ENCODE data around the gene CLEC4G. TPM values are rescaled to one million over a fixed set of nuclear protein-coding genes. Genes with fewer than 3 reads are reported as not detected.
A peak's percentile ranks its signal among the peaks of the same experiment; 100 is the strongest.

The CLEC4G gene
- total and polyA plus RNA-seq, 2 of the 13 experiments (the other 11 are each of a cell fraction or from before 2014, with no cell fraction given) = not detected

DNA sequence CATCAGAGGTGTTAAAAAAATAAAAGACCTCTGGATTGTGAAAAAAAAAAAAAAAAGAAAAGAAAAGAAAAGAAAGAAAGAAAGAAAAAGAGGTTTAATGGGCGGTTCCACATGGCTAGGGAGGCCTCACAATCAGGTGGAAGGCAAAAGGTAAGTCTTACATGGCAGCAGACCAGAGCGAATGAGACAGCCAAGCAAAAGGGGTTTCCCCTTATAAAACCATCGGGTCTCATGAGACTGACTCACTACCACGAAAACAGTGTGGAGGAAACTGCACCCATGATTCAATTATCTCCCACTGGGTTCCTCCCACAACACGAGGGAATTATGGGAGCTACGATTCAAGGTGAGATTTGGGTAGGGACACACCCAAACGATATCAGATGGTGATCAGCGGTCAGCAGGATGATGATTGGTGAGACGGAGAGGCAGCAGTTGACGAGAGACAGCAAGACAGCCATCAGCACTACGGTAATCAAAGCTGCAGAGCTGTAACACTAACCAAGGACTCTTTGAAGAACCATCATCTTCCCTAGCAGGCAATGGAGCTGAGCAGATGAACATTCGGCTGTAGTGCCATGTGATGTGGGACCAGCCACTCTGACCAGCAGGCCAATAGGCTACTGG lies 19.4 kb upstream of the CLEC4G start:
- CTCF ChIA-PET (ENCODE audit: low intra/inter-chr PET ratio, low total read pairs) = no interaction called here
- intact Hi-C loops (cut with micrococcal nuclease; ENCODE audit: unreplicated experiment) = no loop called here

DNA sequence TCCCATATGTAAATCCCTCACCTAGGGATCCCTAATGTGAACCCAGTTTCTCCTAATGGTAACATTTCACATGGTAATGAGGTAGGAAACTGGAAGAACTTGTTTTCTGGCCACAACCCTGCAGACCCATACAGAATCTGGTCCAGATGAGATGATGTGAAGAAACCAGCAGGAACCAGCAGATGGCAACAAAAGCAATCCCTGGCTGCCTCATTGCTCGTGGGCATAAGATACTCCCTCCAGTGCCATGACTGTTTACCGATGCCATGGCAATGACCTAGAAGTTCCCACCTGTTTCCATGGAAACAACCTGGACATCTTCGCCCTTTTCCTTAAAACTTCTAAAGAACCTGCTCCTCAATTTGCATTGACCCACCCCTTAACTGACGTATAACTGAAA lies 16.8 kb upstream of the CLEC4G start:
- in situ Hi-C loops (cut with HindIII; ENCODE audit: extremely low pct_ligation_motif_present, low pct_unique_long_range_greater_than_20kb) = no loop called here
- Histone ChIP-seq H3K4me2 (ENCODE audit: low read depth, low read length) (no peak overlapping the region), H3K4me3 (replicated peaks in 1 of 3; ENCODE audit: insufficient read depth in 1 of 3, low read depth in 2 of 3, low read length in 3 of 3) (no peak overlapping the region), H3K27me3 (ENCODE audit: control insufficient read depth in 1 of 2, insufficient read depth in 2 of 2, low read length in 2 of 2) (peaks cover 3 to 13% of the 10 kb centered on the region in 2 experiments; a peak in 2 of 5 replicates), H3K9ac (ENCODE audit: insufficient read depth, low read depth, low read length) (no peak overlapping the region), H4K20me1 (ENCODE audit: insufficient read depth, low read length) (no peaks in the 10 kb centered on the region), H3K36me3 (replicated peaks in 1 of 2; ENCODE audit: control insufficient read depth in 1 of 2, insufficient read depth in 2 of 2, low read length in 2 of 2) (no peaks in the 10 kb centered on the region), H3K9me3 (ENCODE audit: low read length) (no peaks in the 10 kb centered on the region), H3K27ac (ENCODE audit: extremely low read length, insufficient read depth, low read length) (no peak overlapping the region), H3K4me1 (ENCODE audit: insufficient read depth, low read length) (no peaks in the 10 kb centered on the region), H2AFZ (ENCODE audit: low read length) (no peak overlapping the region), H3K79me2 (ENCODE audit: insufficient read depth, low read length) (no peaks in the 10 kb centered on the region)
- intact Hi-C loops (cut with micrococcal nuclease; ENCODE audit: unreplicated experiment) = loop anchor here (2.0 kb wide), 1 partner anchor 50 kb away; no protein-coding TSS in a partner anchor
- ATAC-seq (peak; percentile 46; the same call in 1 of the 3 replicates), DNase-seq (ENCODE audit: low spot score) (peak; percentile 14), FAIRE-seq (no peak)
- CTCF ChIA-PET (ENCODE audit: low intra/inter-chr PET ratio, low total read pairs) = no interaction called here
- TF ChIP-seq STAG1 (CRISPR knock-in tag; IDR thresholded peaks at IDR 0.05) (peak; percentile 36), ZSCAN21 (CRISPR knock-in tag; IDR thresholded peaks at IDR 0.05; ENCODE audit: borderline replicate concordance) (no peak), AGO2 (optimal IDR thresholded peaks at IDR 0.05; ENCODE audit: low read depth, low read length) (no peak), SMC3 (IDR thresholded peaks at IDR 0.05; ENCODE audit: low read length) (peak; percentile 27; the same call in 1 of the 2 replicates), HNRNPLL (IDR thresholded peaks at IDR 0.05; ENCODE audit: low read depth, low read length, poor library complexity, severe bottlenecking) (no peak), CHCHD3 (CRISPR knock-in tag; IDR thresholded peaks at IDR 0.05) (no peak), RFX1 (IDR thresholded peaks at IDR 0.05) (peak; percentile 28; the same call in 1 of the 2 replicates), SP1 (IDR thresholded peaks at IDR 0.05) (no peak), SP1 (CRISPR knock-in tag; IDR thresholded peaks at IDR 0.05) (no peak), GLI4 (CRISPR knock-in tag; IDR thresholded peaks at IDR 0.05; ENCODE audit: borderline replicate concordance) (no peak)
- TF ChIP-seq, protein P1, sequence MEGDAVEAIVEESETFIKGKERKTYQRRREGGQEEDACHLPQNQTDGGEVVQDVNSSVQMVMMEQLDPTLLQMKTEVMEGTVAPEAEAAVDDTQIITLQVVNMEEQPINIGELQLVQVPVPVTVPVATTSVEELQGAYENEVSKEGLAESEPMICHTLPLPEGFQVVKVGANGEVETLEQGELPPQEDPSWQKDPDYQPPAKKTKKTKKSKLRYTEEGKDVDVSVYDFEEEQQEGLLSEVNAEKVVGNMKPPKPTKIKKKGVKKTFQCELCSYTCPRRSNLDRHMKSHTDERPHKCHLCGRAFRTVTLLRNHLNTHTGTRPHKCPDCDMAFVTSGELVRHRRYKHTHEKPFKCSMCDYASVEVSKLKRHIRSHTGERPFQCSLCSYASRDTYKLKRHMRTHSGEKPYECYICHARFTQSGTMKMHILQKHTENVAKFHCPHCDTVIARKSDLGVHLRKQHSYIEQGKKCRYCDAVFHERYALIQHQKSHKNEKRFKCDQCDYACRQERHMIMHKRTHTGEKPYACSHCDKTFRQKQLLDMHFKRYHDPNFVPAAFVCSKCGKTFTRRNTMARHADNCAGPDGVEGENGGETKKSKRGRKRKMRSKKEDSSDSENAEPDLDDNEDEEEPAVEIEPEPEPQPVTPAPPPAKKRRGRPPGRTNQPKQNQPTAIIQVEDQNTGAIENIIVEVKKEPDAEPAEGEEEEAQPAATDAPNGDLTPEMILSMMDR (CRISPR knock-in tag; IDR thresholded peaks at IDR 0.05) = peak; percentile 40
- no TSS peak for BruUV-seq (replicated peaks)
- 10% methylated on average over 3 of the region's 4 CpGs for WGBS (ENCODE audit: low lambda C conversion rate)
- POLR2A ChIA-PET = no interaction called here

More for the DNA sequence above, 19.4 kb upstream of the CLEC4G start:
- H3K27me3 ChIP-seq (ENCODE audit: control insufficient read depth in 1 of 2, insufficient read depth in 2 of 2, low read length in 2 of 2) = peaks cover 2 to 4% of the 10 kb centered on the region in 2 experiments; a peak in 2 of 5 replicates
- TF ChIP-seq ZNF879 (CRISPR knock-in tag; IDR thresholded peaks at IDR 0.05) = no peak
- no peak for TF ChIP-seq ZNF775 (CRISPR knock-in tag; IDR thresholded peaks at IDR 0.05; ENCODE audit: borderline replicate concordance)
- TF ChIP-seq SRSF1 (optimal IDR thresholded peaks at IDR 0.05; ENCODE audit: low read depth, low read length) = no peak
- TF ChIP-seq ZNF382 (CRISPR knock-in tag; IDR thresholded peaks at IDR 0.05; ENCODE audit: borderline replicate concordance) = no peak
- POLR2A ChIA-PET = no interaction called here
- H3K4me3 ChIP-seq (replicated peaks in 1 of 3; ENCODE audit: insufficient read depth in 1 of 3, low read depth in 2 of 3, low read length in 3 of 3) = no peak overlapping the region
- no peak overlapping the region for H3K27ac ChIP-seq (ENCODE audit: extremely low read length, insufficient read depth, low read length)
- no peak for DNase-seq (ENCODE audit: low spot score)
- H2AFZ ChIP-seq (ENCODE audit: low read length) = no peak overlapping the region
- in situ Hi-C loops (cut with HindIII; ENCODE audit: extremely low pct_ligation_motif_present, low pct_unique_long_range_greater_than_20kb) = no loop called here
- H3K9me3 ChIP-seq (ENCODE audit: low read length) = peaks cover 6% of the 10 kb centered on the region; the same call in 1 of the 2 replicates
- no TSS peak for BruUV-seq (replicated peaks)
- no peak overlapping the region for H3K4me2 ChIP-seq (ENCODE audit: low read depth, low read length)
- no peaks in the 10 kb centered on the region for H3K4me1 ChIP-seq (ENCODE audit: insufficient read depth, low read length)
- FAIRE-seq = no peak
- no peaks in the 10 kb centered on the region for H3K79me2 ChIP-seq (ENCODE audit: insufficient read depth, low read length)
- H3K36me3 ChIP-seq (replicated peaks in 1 of 2; ENCODE audit: control insufficient read depth in 1 of 2, insufficient read depth in 2 of 2, low read length in 2 of 2) = no peaks in the 10 kb centered on the region
- WGBS (ENCODE audit: low lambda C conversion rate) = 17% methylated on average over 11 of the region's 12 CpGs
- H3K9ac ChIP-seq (ENCODE audit: insufficient read depth, low read depth, low read length) = no peak overlapping the region
- no peaks in the 10 kb centered on the region for H4K20me1 ChIP-seq (ENCODE audit: insufficient read depth, low read length)
- no peak for ATAC-seq
